Endodermal cell (in vitro differentiated cells): ENCODE measurements around the gene MBOAT1. TPM values are rescaled to one million over a fixed set of nuclear protein-coding genes. Genes with fewer than 3 reads are reported as not detected.

Experiments
- DNase-seq: peaks from one replicate; pipeline ENCODE4 v3.0.0-alpha.2; 2017
- H3K27ac ChIP-seq: 2 replicates; pipeline ENCODE4 v1.5.1; 2013; ENCODE audit warnings: mild to moderate bottlenecking, low read depth, low read length, moderate library complexity
- H3K27me3 ChIP-seq: 2 replicates; pipeline ENCODE4 v1.6.1; 2013; ENCODE audit warnings: mild to moderate bottlenecking, low read length, moderate library complexity; ENCODE audit not compliant: insufficient read depth, control insufficient read depth, poor library complexity, severe bottlenecking
- H3K36me3 ChIP-seq: 2 replicates; pipeline ENCODE4 v1.7.0; 2013; ENCODE audit warnings: mild to moderate bottlenecking, low read length, moderate library complexity; ENCODE audit not compliant: control insufficient read depth, insufficient read depth
- H3K4me1 ChIP-seq: one replicate; pipeline ENCODE4 v1.7.0; 2013; ENCODE audit warnings: low read length; ENCODE audit not compliant: control insufficient read depth, insufficient read depth
- H3K4me3 ChIP-seq: 2 replicates; pipeline ENCODE4 v1.5.1; 2013; ENCODE audit warnings: mild to moderate bottlenecking, low read length, moderate library complexity
- H3K9ac ChIP-seq: 2 replicates; pipeline ENCODE4 v1.6.1; 2013; ENCODE audit warnings: mild to moderate bottlenecking, low read length, moderate library complexity; ENCODE audit not compliant: poor library complexity, severe bottlenecking; ENCODE audit errors: extremely low read depth
- H3K9me3 ChIP-seq: 2 replicates; pipeline ENCODE4 v1.6.1; 2013; ENCODE audit warnings: mild to moderate bottlenecking, low read length, moderate library complexity; ENCODE audit not compliant: control insufficient read depth
- H3K27ac Mint-ChIP-seq: 2 replicates; pipeline ENCODE4 v1.8.0; 2020; ENCODE audit warnings: mixed read lengths
- H3K27me3 Mint-ChIP-seq: 2 replicates; pipeline ENCODE4 v1.8.0; 2021; ENCODE audit warnings: mild to moderate bottlenecking, mixed read lengths; ENCODE audit not compliant: insufficient read depth
- H3K36me3 Mint-ChIP-seq: 2 replicates; pipeline ENCODE4 v1.8.0; 2020; ENCODE audit warnings: low read depth, mixed read lengths
- H3K4me1 Mint-ChIP-seq: 2 replicates; pipeline ENCODE4 v1.8.0; 2020; ENCODE audit warnings: mixed read lengths
- H3K4me3 Mint-ChIP-seq: 2 replicates; pipeline ENCODE4 v1.8.0; 2020; ENCODE audit warnings: mild to moderate bottlenecking, moderate library complexity, mixed read lengths
- H3K9me3 Mint-ChIP-seq: 2 replicates; pipeline ENCODE4 v1.8.0; 2020; ENCODE audit warnings: mild to moderate bottlenecking, mixed read lengths
- CTCF ChIP-seq: fragments of 200-600 bp; sonication (generic); conservative IDR thresholded peaks from 2 replicates; pipeline ENCODE4 v1.5.0; 2021; ENCODE audit warnings: antibody characterized with exemption, mild to moderate bottlenecking
- WGBS, 2 experiments: methylation state at CpG; one replicate each; pipeline versions ENCODE4 v1.1.5 to v1.1.7; 2013; ENCODE audit warnings: missing lambda C conversion rate in 2 of 2, mixed read lengths in 1 of 2; ENCODE audit not compliant: insufficient coverage in 1 of 2, insufficient read length in 1 of 2; 5-methylcytosine and 5-hydroxymethylcytosine counted together
- total RNA-seq, 2 donors: library from RNA; stranded (reverse); fragmentation: NEBNext Ultra II Directional in 1 of 2; extraction: Animal tissue kit (Norgen Biotek cat#: 25700) in 1 of 2; gene quantifications; 2 replicates in 1 of 2; 3 replicates in 1 of 2; pipeline ENCODE4 v1.2.1, GENCODE V29; 2021

The MBOAT1 gene
- total RNA-seq, 2 donors from 2014 or later = 7.7 to 9.4 TPM

- Histone ChIP-seq H3K4me3 (no peak overlapping the region), H3K4me1 (no peaks in the 10 kb centered on the region), H3K36me3 (no peaks in the 10 kb centered on the region), H3K27ac (no peak overlapping the region), H3K9me3 (peaks cover 13% of the 10 kb centered on the region), H3K27me3 (no peaks in the 10 kb centered on the region), H3K9ac (no peak overlapping the region)
- Mint-ChIP-seq H3K9me3 (peaks cover 12% of the 10 kb centered on the region), H3K36me3 (no peaks in the 10 kb centered on the region), H3K4me1 (peaks cover 2% of the 10 kb centered on the region), H3K27me3 (no peaks in the 10 kb centered on the region), H3K27ac (no peak overlapping the region), H3K4me3 (no peak overlapping the region)
- no peak for TF ChIP-seq CTCF
- WGBS, 2 experiments = 97 to 100% methylated on average over 1 to 2 of the region's 2 CpGs
- no peak for DNase-seq
Measured at GRCh38 chr6:20232188-20232587, 19.9 kb upstream of the MBOAT1 start.

DNA sequence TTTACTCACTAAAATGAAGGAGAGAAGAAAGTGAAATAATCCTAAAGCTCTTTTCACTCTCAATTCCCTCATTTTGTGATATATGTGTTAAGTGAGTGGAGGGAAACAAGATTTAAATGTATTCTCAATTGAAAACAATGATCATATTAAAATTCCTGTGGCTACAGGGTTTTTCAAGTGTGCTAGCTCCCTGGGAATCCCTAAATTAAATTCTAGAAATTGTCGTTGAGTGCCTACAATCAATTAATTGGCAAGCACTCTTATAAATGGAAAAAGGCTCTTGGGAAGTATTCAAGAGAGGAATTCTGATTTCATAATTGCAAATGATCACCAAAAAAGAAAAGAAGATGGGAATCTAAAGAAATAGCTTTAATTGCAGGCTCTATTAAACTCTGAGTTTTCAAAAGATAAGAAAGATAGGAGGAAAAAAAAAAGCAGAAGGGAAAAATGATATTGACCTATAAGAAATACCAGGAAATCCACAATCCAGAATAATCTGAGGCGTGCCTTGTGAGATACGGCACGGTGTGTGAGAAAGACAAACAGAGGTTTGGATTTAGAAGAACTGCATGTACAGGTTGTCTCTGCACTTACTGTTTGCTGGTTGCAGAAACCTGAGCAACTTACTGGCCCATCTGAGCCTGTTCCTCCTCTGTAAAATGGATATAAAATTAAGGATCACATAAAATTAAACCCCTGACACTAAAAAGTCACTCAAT is 18.3 kb upstream of the MBOAT1 start:
- H3K36me3 ChIP-seq = no peaks in the 10 kb centered on the region
- H3K4me1 ChIP-seq = no peaks in the 10 kb centered on the region
- H3K27me3 Mint-ChIP-seq = no peaks in the 10 kb centered on the region
- no peak for DNase-seq
- no peaks in the 10 kb centered on the region for H3K27me3 ChIP-seq
- no peak overlapping the region for H3K4me3 Mint-ChIP-seq
- no peaks in the 10 kb centered on the region for H3K4me1 Mint-ChIP-seq
- WGBS, 2 experiments = 94 to 100% methylated on average over 3 to 4 of the region's 4 CpGs
- H3K9me3 Mint-ChIP-seq = peaks cover 12% of the 10 kb centered on the region
- no peak overlapping the region for H3K27ac ChIP-seq
- H3K4me3 ChIP-seq = no peak overlapping the region
- no peak overlapping the region for H3K27ac Mint-ChIP-seq
- H3K9ac ChIP-seq = no peak overlapping the region
- H3K36me3 Mint-ChIP-seq = no peaks in the 10 kb centered on the region
- peaks cover 13% of the 10 kb centered on the region for H3K9me3 ChIP-seq
- TF ChIP-seq CTCF = no peak

GRCh38 chr6:20229881-20230280 is 17.6 kb upstream of the MBOAT1 start:
- H3K9me3 ChIP-seq = peaks cover 13% of the 10 kb centered on the region
- no peak overlapping the region for H3K9ac ChIP-seq
- WGBS, 2 experiments = 96 to 100% methylated on average over 2 to 3 of the region's 4 CpGs
- H3K4me1 ChIP-seq = no peaks in the 10 kb centered on the region
- peaks cover 12% of the 10 kb centered on the region for H3K9me3 Mint-ChIP-seq
- no peaks in the 10 kb centered on the region for H3K36me3 Mint-ChIP-seq
- H3K27ac Mint-ChIP-seq = no peak overlapping the region
- no peak overlapping the region for H3K4me3 ChIP-seq
- H3K4me1 Mint-ChIP-seq = no peaks in the 10 kb centered on the region
- H3K27me3 ChIP-seq = no peaks in the 10 kb centered on the region
- H3K27ac ChIP-seq = no peak overlapping the region
- no peaks in the 10 kb centered on the region for H3K36me3 ChIP-seq
- H3K27me3 Mint-ChIP-seq = no peaks in the 10 kb centered on the region
- TF ChIP-seq CTCF = no peak
- H3K4me3 Mint-ChIP-seq = no peak overlapping the region
- DNase-seq = no peak
